HUDEP-2 (cell line): Measurements from ENCODE around the gene PARP3.
A peak's percentile ranks its signal among the peaks of the same experiment; 100 is the strongest.

Source experiments
- DNase-seq, 76 experiments: peaks; one replicate each; lab custom pipeline; 2025; ENCODE audit not compliant: unreplicated experiment in 76 of 76; lab: John Stamatoyannopoulos, UW

PARP3 gene

DNA sequence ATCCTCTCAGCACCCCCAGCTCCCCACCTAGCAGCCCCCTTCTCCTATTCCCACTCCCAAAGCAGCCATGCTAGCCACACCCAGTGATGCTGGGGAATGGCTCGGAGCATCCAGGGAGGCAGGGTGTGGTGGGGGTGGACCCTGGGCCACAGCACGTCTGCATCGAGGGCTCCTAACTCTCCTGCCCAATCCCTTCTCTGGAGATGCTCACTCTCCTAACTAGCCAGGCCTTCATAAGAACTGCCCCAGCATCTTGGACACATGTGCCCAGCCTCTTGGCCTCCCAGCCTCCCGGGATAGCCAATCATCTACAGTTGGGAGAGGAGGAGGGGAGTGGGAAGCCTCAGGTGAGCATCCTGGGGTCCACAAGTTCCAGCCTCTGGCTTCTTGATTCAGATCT is 22.4 kb downstream of the PARP3 start:
- DNase-seq, result no peak

DNA sequence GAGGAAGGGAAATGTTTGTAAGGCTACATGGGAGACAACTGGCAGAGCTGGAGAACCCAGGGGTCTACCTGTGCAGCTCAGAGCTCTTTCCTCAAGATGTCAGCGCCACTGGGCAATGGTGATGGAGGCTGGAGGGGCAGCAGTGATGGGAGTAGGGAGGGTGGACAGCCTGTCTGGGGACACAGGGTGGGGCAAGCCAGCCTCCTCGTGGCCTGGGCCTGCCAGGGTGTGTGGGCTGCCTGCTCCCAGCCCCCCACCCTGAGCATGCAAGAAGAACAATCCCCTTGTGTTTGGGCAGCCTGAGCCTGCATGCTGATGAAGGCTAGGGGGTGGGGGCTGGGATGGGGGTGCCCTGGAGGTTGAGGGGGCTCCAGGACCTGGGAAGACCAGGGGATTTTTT is 23.9 kb downstream of the PARP3 start:
- no peak for DNase-seq

- DNase-seq, result no peak
Measured at GRCh38 chr3:51966486-51966885, 24.3 kb downstream of the PARP3 start.

GRCh38 chr3:51966922-51967383 is 24.8 kb downstream of the PARP3 start:
- no peak for DNase-seq

GRCh38 chr3:51967384-51968169 is 25.4 kb downstream of the PARP3 start, which contains the start of gene PCBP4:
Gene PCBP4, minus strand, starts transcription at chr3:51967454. Its CDS starts 6,214 bp downstream, at chr3:51961240.
- DNase-seq, result peak in 1 of 76 experiments; percentile 26

- DNase-seq, result no peak
Measured at GRCh38 chr3:51968170-51968775, 26.1 kb downstream of the PARP3 start.

DNA sequence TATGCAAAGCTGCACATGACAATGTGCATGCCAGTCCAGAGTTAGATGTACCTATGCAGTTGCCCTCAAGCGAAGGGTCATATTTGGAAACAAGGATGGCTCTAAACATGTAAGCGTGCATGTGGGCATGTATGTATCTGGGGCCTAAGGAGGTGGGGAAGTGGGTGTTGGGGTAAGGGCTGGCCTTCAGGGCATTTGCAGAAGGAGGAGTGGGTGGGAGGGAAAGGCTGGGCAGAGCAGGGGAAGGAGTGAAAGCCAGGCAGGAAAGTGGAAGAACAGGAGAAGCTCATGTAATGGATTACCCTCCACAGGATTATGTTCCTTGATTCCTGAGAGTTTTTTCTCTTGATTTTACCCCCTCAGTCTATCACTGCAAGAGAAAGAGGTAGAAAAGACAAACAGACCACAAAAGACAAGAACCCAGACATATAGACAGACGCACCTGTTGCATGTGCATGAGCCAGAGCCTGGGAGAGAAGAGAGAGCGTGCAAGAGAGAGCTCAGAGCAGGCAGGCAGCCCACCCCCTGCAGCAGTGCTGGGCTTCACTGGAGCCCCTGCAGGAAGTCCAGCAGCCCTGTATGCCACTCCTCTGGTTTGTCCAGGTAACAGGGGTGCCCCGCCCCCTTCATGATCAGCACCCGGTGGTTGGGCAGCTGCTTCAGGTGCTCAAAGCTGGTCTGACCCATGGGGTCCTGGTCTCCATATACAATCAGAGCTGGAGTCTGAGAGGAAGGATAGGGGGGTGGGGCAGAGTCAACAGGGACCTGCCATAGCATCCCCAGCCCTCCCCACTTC is 26.9 kb downstream of the PARP3 start:
- no peak for DNase-seq

GRCh38 chr3:51969841-51970240 is 27.7 kb downstream of the PARP3 start:
- no peak for DNase-seq

- no peak for DNase-seq
Measured at GRCh38 chr3:51970606-51971300, 28.6 kb downstream of the PARP3 start.

- DNase-seq, result no peak
Measured at GRCh38 chr3:51971350-51971749, 29.2 kb downstream of the PARP3 start.

GRCh38 chr3:51974277-51974962 is 32.3 kb downstream of the PARP3 start:
- peak in 2 of 76 experiments; percentile 44 to 50 for DNase-seq

GRCh38 chr3:51974963-51975851 is 33.0 kb downstream of the PARP3 start, which contains the start of gene ABHD14A:
Gene ABHD14A, plus strand, starts transcription at chr3:51975064. Its CDS starts 72 bp downstream, at chr3:51975136.
- peak in 58 of 76 experiments; percentile 10 to 77 (median 46) for DNase-seq

DNA sequence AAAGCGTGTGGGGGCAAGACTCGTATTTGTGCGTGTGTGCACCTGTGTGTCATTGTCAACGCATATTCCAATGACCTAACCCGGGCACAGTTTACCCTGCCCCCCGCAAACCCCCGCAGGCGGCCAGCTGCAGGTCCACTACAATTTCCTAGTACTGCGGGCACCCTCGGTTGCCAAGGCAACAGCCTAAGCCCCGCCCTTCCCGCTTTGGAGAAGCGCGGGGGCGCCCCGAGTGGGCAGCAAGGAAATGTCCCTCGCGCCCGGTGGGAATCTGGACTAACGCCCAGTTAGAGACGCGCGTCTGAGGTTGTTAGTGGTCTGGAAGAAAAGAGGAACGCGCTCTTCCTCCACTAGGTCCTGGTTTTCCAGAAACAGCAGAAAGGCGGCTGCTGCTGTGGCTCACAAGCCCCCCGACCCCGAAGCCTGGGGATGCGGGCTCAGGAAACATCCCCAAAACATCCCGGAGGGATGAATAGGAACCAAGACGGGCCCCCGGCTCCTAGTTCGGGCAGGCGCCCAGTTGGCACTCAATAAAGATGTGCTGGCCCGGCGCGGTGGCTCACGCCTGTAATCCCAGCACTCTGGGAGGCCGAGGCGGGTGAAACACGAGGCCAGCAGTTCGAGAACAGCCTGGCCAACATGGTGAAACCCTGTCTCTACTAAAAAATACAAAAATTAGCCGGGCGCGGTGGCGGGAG is 33.8 kb downstream of the PARP3 start:
- peak in 32 of 76 experiments; percentile 14 to 58 (median 27) for DNase-seq

- DNase-seq, result no peak
Measured at GRCh38 chr3:51977446-51978142, 35.4 kb downstream of the PARP3 start.

- no peak for DNase-seq
Measured at GRCh38 chr3:51978143-51978502, 36.0 kb downstream of the PARP3 start.

DNA sequence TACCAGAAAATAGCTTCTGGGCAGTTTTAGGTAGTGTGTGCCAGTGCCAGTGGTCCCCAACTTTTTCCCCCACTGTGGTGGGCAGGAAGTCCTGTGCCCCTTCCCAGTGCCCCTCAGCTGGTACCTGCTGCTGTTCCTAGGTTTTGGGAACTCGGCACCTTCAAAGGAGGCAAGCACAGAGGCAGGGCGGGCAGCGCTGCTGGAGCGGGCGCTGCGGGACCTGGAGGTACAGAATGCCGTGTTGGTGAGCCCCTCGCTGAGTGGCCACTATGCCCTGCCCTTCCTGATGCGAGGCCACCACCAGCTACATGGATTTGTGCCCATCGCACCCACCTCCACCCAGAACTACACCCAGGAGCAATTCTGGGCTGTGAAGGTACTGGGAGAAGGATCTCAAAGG is 38.1 kb downstream of the PARP3 start:
- no peak for DNase-seq

DNA sequence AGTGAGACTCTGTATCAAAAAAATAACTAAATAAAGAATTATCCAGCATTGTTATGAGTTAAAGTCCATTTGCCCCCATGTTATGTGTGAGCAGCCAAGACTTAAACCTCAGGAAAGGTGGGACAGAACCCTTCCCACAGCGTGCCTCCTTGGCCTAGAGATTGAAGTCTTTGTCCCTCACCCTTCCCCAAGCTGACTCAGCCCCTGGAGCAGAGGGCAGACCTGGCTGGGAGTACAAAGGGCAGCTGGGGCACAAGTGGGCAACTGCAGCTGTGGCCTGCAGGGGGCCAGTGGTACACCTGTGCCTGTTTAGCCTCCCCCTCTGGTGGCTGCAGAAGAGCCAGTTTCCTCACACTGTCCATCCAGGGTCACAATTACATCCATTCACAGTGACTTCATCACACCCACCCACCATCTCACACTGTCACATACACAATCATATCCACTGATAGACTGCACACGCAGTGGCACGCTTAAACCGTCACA is 40.2 kb downstream of the PARP3 start:
- DNase-seq, result peak in 58 of 76 experiments; percentile 13 to 71 (median 50)
